NT2/D1 (cell line): ENCODE measurements around the gene ADH7.
"Not testable (repeated sequence)": the region's sequence is repeated elsewhere in the genome, so short reads cannot be mapped to it uniquely, and the experiment has no call there.

ENCODE experiments used
- DNase-seq: peaks from one replicate; pipeline ENCODE4 v3.0.0-alpha.2; 2011; ENCODE audit warnings: low read depth, low spot score
- H3K27me3 ChIP-seq: 2 replicates; pipeline ENCODE4 v1.6.0; 2011; ENCODE audit warnings: mild to moderate bottlenecking; ENCODE audit not compliant: insufficient read length, insufficient read depth
- H3K36me3 ChIP-seq: 2 replicates; pipeline ENCODE4 v1.6.1; 2011; ENCODE audit warnings: mild to moderate bottlenecking, low read length, mixed read lengths; ENCODE audit not compliant: insufficient read depth, insufficient read length
- H3K4me1 ChIP-seq: 2 replicates; pipeline ENCODE4 v1.5.1; 2011; ENCODE audit not compliant: insufficient read depth, insufficient read length
- H3K4me3 ChIP-seq: 2 replicates; pipeline ENCODE4 v1.5.1; 2011; ENCODE audit warnings: low read depth; ENCODE audit not compliant: insufficient read length
- H3K9ac ChIP-seq: 2 replicates; pipeline ENCODE4 v1.6.0; 2011; ENCODE audit warnings: low read depth; ENCODE audit not compliant: insufficient read length
- H3K9me3 ChIP-seq: 2 replicates; pipeline ENCODE4 v1.5.1; 2011; ENCODE audit warnings: mild to moderate bottlenecking, low read length; ENCODE audit not compliant: insufficient read depth
- SUZ12 ChIP-seq: IDR thresholded peaks from 2 replicates; pipeline ENCODE4 v1.6.1; 2011; ENCODE audit not compliant: insufficient read length, insufficient read depth; ENCODE audit errors: extremely low read depth
- YY1 ChIP-seq: IDR thresholded peaks from 2 replicates; pipeline ENCODE4 v1.6.1; 2011; ENCODE audit not compliant: insufficient read length, insufficient read depth
- ZNF274 ChIP-seq: IDR thresholded peaks from 2 replicates; pipeline ENCODE4 v1.6.1; 2011; ENCODE audit warnings: mild to moderate bottlenecking, low read depth, low read length

Gene ADH7

GRCh38 chr4:99447079-99447478 lies 11.9 kb upstream of the ADH7 start:
- H3K27me3 ChIP-seq = no peaks in the 10 kb centered on the region
- H3K9me3 ChIP-seq = no peaks in the 10 kb centered on the region; the same call in 1 of the 2 replicates
- peak; percentile 13 for DNase-seq
- H3K36me3 ChIP-seq = no peaks in the 10 kb centered on the region
- H3K4me1 ChIP-seq = no peaks in the 10 kb centered on the region
- TF ChIP-seq ZNF274 (no peak), YY1 (no peak), SUZ12 (no peak)
- no peak overlapping the region for H3K4me3 ChIP-seq
- no peak overlapping the region for H3K9ac ChIP-seq

DNA sequence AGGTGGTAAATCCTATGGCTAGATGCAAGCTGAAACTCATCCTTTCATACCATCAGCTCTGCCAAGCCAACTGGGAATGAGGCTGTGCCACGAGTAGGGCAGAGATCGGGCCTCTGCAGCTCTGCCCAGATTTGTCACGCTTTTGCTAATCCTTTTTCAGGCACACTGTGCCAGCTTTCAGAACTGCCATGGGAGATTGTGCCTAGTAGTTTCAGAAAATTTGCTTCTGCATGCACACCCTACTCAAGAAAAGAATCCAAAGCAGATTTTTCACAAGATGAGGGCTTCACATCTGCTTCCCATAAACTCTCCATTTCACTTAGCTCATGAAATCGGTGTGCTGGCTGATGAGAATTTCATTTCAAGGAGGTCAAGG lies 3.3 kb upstream of the ADH7 start:
- Histone ChIP-seq H3K9me3 (no peaks in the 10 kb centered on the region), H3K9ac (no peak overlapping the region), H3K27me3 (no peaks in the 10 kb centered on the region), H3K4me3 (no peak overlapping the region), H3K4me1 (no peaks in the 10 kb centered on the region), H3K36me3 (no peaks in the 10 kb centered on the region)
- TF ChIP-seq YY1 (no peak), ZNF274 (no peak)
- DNase-seq = no peak

- no peak for DNase-seq
- no peak for TF ChIP-seq SUZ12
- no peak for TF ChIP-seq ZNF274
- TF ChIP-seq YY1 = no peak
- Histone ChIP-seq H3K9ac (no peak overlapping the region), H3K4me3 (no peak overlapping the region), H3K4me1 (no peaks in the 10 kb centered on the region), H3K27me3 (no peaks in the 10 kb centered on the region), H3K9me3 (no peaks in the 10 kb centered on the region), H3K36me3 (no peaks in the 10 kb centered on the region)
Observed at GRCh38 chr4:99437723-99438404, 2.7 kb upstream of the ADH7 start.

GRCh38 chr4:99436976-99437722 lies 2.0 kb upstream of the ADH7 start:
- no peaks in the 10 kb centered on the region for H3K9me3 ChIP-seq
- TF ChIP-seq ZNF274 (no peak), YY1 (no peak), SUZ12 (no peak)
- no peak overlapping the region for H3K9ac ChIP-seq
- H3K4me1 ChIP-seq = no peaks in the 10 kb centered on the region
- DNase-seq = no peak
- H3K4me3 ChIP-seq = no peak overlapping the region
- H3K27me3 ChIP-seq = no peaks in the 10 kb centered on the region
- H3K36me3 ChIP-seq = no peaks in the 10 kb centered on the region

DNA sequence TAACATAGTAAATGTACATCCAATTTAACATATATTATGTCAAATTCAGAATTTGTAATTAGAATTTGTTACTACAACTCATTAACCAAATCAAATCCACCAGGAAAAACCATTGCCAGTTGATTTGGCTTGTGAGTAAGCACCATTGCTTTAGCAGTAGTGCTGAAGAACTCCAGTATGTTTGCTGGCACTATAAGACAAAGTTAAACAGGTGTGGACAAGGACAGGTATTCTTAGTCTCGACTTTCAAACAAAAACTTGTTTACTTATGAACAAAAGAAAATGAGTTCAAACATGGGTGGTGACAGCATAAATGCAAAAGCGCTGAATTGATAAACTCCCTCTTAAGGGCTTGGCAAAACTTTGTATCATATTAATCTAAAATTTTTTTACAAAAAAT lies 1.3 kb upstream of the ADH7 start:
- H3K4me3 ChIP-seq = no peak overlapping the region
- DNase-seq = no peak
- TF ChIP-seq YY1 (no peak), SUZ12 (no peak), ZNF274 (no peak)
- H3K9me3 ChIP-seq = no peaks in the 10 kb centered on the region
- H3K9ac ChIP-seq = no peak overlapping the region
- H3K27me3 ChIP-seq = no peaks in the 10 kb centered on the region
- H3K36me3 ChIP-seq = no peaks in the 10 kb centered on the region
- no peaks in the 10 kb centered on the region for H3K4me1 ChIP-seq

- no peaks in the 10 kb centered on the region for H3K9me3 ChIP-seq
- H3K4me3 ChIP-seq = no peak overlapping the region
- TF ChIP-seq ZNF274 (no peak), SUZ12 (no peak), YY1 (no peak)
- no peaks in the 10 kb centered on the region for H3K36me3 ChIP-seq
- no peaks in the 10 kb centered on the region for H3K4me1 ChIP-seq
- DNase-seq = no peak
- H3K27me3 ChIP-seq = no peaks in the 10 kb centered on the region
- H3K9ac ChIP-seq = no peak overlapping the region
Observed at GRCh38 chr4:99430106-99430505, 5.0 kb downstream of the ADH7 start.

GRCh38 chr4:99417125-99417524 lies 18.0 kb downstream of the ADH7 start:
- H3K36me3 ChIP-seq = no peaks in the 10 kb centered on the region
- no peak overlapping the region for H3K9ac ChIP-seq
- DNase-seq = no peak
- no peaks in the 10 kb centered on the region for H3K27me3 ChIP-seq
- no peaks in the 10 kb centered on the region for H3K4me1 ChIP-seq
- TF ChIP-seq SUZ12 (no peak), YY1 (no peak), ZNF274 (no peak)
- no peak overlapping the region for H3K4me3 ChIP-seq
- no peaks in the 10 kb centered on the region for H3K9me3 ChIP-seq

DNA sequence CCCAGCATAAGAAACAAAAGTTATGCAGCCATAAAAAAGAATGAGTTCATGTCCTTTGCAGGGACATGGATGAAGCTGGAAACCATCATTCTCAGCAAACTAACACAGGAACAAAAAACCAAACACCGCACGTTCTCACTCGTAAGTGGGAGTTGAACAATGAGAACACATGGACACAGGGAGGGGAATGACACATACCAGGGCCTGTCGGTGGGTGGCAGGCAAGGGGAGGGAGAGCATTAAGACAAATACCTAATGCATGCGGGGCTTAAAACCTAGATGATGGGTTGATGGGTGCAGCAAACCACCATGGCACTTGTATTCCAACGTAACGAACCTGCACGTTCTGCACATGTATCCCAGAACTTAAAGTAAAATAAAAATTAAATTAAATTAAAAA lies 19.4 kb downstream of the ADH7 start:
- H3K27me3 ChIP-seq, H3K9me3 ChIP-seq, H3K4me1 ChIP-seq, H3K4me3 ChIP-seq, DNase-seq, H3K36me3 ChIP-seq, H3K9ac ChIP-seq: not testable (repeated sequence)

- H3K36me3 ChIP-seq, H3K27me3 ChIP-seq, H3K4me3 ChIP-seq, H3K9me3 ChIP-seq, H3K4me1 ChIP-seq, H3K9ac ChIP-seq, DNase-seq: not testable (repeated sequence)
Observed at GRCh38 chr4:99414902-99415301, 20.2 kb downstream of the ADH7 start.
